HG03196 (cell line): ENCODE results near the gene ADCY2.

Experiments used
- ATAC-seq: cut with Tn5 transposase; IDR thresholded peaks from one replicate; pipeline ENCODE4 v1.9.1; 2021; ENCODE audit not compliant: unreplicated experiment

The ADCY2 gene

GRCh38 chr5:7395947-7396712, at the start of gene ADCY2:
TSS of gene ADCY2 (plus strand) at chr5:7396138. CDS start at chr5:7396297, 159 bp downstream.
- no peak for ATAC-seq

GRCh38 chr5:7347377-7347776, 48.6 kb upstream of the ADCY2 start:
- no peak for ATAC-seq

- ATAC-seq, result no peak
These were observed 47.6 kb upstream of the ADCY2 start for GRCh38 chr5:7348168-7348854.

GRCh38 chr5:7361593-7361992, 34.3 kb upstream of the ADCY2 start:
- ATAC-seq, result no peak

- no peak for ATAC-seq
These were observed 32.8 kb upstream of the ADCY2 start for GRCh38 chr5:7363067-7363677.

- no peak for ATAC-seq
These were observed 31.6 kb upstream of the ADCY2 start for GRCh38 chr5:7364226-7364875.

- no peak for ATAC-seq
These were observed 28.2 kb upstream of the ADCY2 start for GRCh38 chr5:7367780-7368179.

- ATAC-seq, result no peak
These were observed 23.5 kb upstream of the ADCY2 start for GRCh38 chr5:7372399-7372798.

GRCh38 chr5:7374186-7374585, 21.8 kb upstream of the ADCY2 start:
- ATAC-seq, result no peak

- ATAC-seq, result no peak
These were observed 20.5 kb upstream of the ADCY2 start for GRCh38 chr5:7375457-7375856.

- no peak for ATAC-seq
These were observed 19.1 kb upstream of the ADCY2 start for GRCh38 chr5:7376871-7377270.

GRCh38 chr5:7377761-7378160, 18.2 kb upstream of the ADCY2 start:
- no peak for ATAC-seq

GRCh38 chr5:7382588-7382987, 13.3 kb upstream of the ADCY2 start:
- ATAC-seq, result no peak

GRCh38 chr5:7385681-7386080, 10.3 kb upstream of the ADCY2 start:
- no peak for ATAC-seq

GRCh38 chr5:7388553-7388952, 7.4 kb upstream of the ADCY2 start:
- ATAC-seq, result no peak

GRCh38 chr5:7391215-7391614, 4.7 kb upstream of the ADCY2 start:
- ATAC-seq, result no peak

GRCh38 chr5:7391814-7392692, 3.9 kb upstream of the ADCY2 start:
- no peak for ATAC-seq

GRCh38 chr5:7392693-7393024, 3.3 kb upstream of the ADCY2 start:
- ATAC-seq, result no peak

GRCh38 chr5:7393921-7394799, 1.8 kb upstream of the ADCY2 start:
- ATAC-seq, result no peak

GRCh38 chr5:7394889-7395431, 978 bp upstream of the ADCY2 start:
- ATAC-seq, result no peak
